ENCODE data around the gene SLC25A34.
A peak's percentile ranks its signal among the peaks of the same experiment; 100 is the strongest.

Gene SLC25A34

GRCh38 chr1:15722411-15722810, 13.6 kb upstream of the SLC25A34 start:
- TF ChIP-seq, protein P1, sequence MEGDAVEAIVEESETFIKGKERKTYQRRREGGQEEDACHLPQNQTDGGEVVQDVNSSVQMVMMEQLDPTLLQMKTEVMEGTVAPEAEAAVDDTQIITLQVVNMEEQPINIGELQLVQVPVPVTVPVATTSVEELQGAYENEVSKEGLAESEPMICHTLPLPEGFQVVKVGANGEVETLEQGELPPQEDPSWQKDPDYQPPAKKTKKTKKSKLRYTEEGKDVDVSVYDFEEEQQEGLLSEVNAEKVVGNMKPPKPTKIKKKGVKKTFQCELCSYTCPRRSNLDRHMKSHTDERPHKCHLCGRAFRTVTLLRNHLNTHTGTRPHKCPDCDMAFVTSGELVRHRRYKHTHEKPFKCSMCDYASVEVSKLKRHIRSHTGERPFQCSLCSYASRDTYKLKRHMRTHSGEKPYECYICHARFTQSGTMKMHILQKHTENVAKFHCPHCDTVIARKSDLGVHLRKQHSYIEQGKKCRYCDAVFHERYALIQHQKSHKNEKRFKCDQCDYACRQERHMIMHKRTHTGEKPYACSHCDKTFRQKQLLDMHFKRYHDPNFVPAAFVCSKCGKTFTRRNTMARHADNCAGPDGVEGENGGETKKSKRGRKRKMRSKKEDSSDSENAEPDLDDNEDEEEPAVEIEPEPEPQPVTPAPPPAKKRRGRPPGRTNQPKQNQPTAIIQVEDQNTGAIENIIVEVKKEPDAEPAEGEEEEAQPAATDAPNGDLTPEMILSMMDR (IDR thresholded peaks at IDR 0.05; ENCODE audit: low read depth, low read length), result no peak
- no peak for DNase-seq (ENCODE audit: low read depth in 2 of 2)
- no peak overlapping the region for H3K4me3 ChIP-seq (replicated peaks in 1 of 2; ENCODE audit: low read depth in 2 of 2, low read length in 2 of 2)

- H3K4me3 ChIP-seq (replicated peaks in 1 of 2; ENCODE audit: low read depth in 2 of 2, low read length in 2 of 2), result no peak overlapping the region
- TF ChIP-seq, protein P1 (IDR thresholded peaks at IDR 0.05; ENCODE audit: low read depth, low read length), result no peak
- DNase-seq (ENCODE audit: low read depth in 2 of 2), result no peak
These were observed 13.1 kb upstream of the SLC25A34 start for GRCh38 chr1:15722836-15723532.

GRCh38 chr1:15723631-15724246, 12.3 kb upstream of the SLC25A34 start:
- no peak for DNase-seq (ENCODE audit: low read depth in 2 of 2)
- no peak overlapping the region for H3K4me3 ChIP-seq (replicated peaks in 1 of 2; ENCODE audit: low read depth in 2 of 2, low read length in 2 of 2)
- TF ChIP-seq, protein P1 (IDR thresholded peaks at IDR 0.05; ENCODE audit: low read depth, low read length), result no peak

DNA sequence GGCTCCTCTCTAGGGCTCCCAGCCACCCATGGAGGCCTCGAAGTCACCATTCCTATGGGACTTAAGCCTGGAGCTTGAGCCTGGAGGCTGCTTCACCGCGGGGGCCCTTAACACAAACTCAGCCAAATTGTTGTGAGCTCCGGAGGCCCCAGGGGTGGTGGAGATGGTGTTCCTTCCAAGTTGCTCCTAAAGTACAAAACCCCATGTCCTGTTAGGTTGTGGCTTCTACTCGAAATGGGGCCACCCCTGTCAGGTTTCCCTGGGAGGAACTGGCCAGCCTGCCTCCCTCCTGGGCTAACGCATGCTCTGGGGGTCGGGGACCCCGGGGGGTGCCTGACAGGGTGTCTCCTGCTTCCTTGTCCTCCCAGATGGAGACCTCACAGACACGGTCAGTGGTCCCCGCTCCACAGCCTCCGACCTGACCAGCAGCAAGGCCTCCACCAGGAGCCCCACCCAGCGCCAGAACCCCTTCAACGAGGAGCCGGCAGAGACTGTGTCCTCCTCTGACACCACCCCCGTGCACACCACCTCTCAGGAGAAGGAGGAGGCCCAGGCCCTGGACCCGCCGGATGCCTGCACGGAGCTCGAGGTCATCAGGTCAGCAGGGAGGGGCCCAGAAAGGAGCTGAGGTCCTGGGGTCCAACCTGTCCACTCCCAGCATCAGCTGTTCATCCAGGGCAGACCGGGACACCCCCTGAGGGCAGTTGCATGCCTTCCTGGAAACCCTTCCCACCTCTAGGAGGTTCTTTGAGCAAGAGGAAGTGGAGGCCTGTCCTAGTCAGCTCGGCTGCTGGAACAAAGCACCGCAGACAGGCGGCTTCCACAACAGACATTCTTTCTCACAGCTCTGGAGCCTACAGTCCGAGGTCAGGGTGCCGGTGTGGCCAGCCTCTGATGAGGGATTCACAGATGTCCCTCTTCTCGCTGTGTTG, 10.8 kb upstream of the SLC25A34 start:
- peak in 1 of 2 donors; percentile 31 for DNase-seq (ENCODE audit: low read depth in 2 of 2)
- H3K4me3 ChIP-seq (replicated peaks in 1 of 2; ENCODE audit: low read depth in 2 of 2, low read length in 2 of 2), result no peak overlapping the region
- TF ChIP-seq, protein P1 (IDR thresholded peaks at IDR 0.05; ENCODE audit: low read depth, low read length), result no peak

DNA sequence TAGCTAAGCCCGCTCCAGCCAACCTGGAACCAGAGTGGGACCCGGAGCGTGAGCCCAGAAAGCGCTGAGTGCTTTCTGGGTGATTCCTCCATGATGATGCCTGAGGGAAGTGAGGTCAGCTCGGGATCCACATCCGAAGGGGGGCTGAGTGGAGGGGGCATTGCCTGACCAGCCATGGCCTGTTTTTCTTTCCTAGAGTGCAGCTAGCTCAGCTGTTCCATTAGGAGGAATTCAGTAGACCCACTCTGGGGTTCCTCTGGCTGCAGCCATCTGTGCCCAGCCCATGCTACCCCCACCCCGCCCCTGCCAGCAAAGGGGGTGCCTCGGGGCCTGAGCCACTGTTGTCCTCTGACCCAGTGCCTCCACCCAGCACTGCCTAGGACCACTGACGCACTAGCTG, 9.6 kb upstream of the SLC25A34 start:
- no peak overlapping the region for H3K4me3 ChIP-seq (replicated peaks in 1 of 2; ENCODE audit: low read depth in 2 of 2, low read length in 2 of 2)
- TF ChIP-seq, protein P1 (IDR thresholded peaks at IDR 0.05; ENCODE audit: low read depth, low read length), result no peak
- DNase-seq (ENCODE audit: low read depth in 2 of 2), result no peak

DNA sequence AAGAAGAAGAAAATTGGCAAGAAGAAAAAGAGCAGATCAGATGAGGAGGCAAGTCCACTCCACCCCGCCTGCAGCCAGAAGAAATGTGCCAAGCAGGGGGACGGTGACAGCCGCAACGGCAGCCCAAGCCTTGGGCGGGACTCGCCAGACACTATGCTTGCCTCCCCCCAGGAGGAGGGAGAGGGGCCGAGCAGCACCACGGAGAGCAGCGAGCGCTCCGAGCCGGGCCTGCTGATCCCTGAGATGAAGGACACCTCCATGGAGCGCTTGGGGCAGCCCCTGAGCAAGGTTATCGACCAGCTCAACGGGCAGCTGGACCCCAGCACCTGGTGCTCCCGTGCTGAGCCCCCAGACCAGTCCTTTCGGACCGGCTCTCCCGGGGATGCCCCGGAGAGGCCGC, 9.0 kb upstream of the SLC25A34 start:
- TF ChIP-seq, protein P1 (IDR thresholded peaks at IDR 0.05; ENCODE audit: low read depth, low read length), result no peak
- H3K4me3 ChIP-seq (replicated peaks in 1 of 2; ENCODE audit: low read depth in 2 of 2, low read length in 2 of 2), result no peak overlapping the region
- no peak for DNase-seq (ENCODE audit: low read depth in 2 of 2)

All from cardiac fibroblast (primary cell).